Activated T-cell treated with anti-CD3 and anti-CD28 coated beads, Interleukin-2, amount 50 U/mL, for 1 hour (primary cell): ENCODE measurements around the gene ZCCHC8.

Experiments
- DNase-seq: peaks from one replicate; pipeline ENCODE4 v3.0.0-alpha.2; 2020

ZCCHC8 gene

DNA sequence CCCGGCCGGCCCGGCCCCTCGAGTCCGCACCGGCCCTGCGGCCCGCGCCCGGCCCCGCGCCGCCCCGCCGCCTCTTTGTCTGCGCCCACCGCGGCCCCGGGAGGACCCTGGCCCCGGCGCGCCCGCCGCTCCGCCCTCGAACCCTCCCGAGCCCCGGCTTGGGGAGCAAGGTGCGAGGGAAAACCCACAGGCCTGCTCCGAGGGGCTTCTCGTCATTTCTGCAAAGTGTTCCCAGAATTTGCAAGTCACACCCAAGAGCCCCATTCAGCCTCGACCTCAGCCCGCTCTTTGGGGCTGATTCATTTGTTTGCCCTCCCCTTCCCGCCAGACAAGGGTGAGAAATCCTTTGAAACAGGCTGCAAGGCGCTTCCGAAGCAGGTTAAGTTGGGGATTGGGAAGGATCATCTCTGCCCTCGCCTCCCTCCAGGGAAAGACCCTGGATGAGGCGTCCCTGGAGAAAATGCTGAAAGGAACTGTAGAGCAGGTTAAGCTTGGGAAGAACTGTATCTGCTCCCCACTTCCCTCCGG, 77.9 kb downstream of the ZCCHC8 start:
- peak; percentile 53 for DNase-seq

DNA sequence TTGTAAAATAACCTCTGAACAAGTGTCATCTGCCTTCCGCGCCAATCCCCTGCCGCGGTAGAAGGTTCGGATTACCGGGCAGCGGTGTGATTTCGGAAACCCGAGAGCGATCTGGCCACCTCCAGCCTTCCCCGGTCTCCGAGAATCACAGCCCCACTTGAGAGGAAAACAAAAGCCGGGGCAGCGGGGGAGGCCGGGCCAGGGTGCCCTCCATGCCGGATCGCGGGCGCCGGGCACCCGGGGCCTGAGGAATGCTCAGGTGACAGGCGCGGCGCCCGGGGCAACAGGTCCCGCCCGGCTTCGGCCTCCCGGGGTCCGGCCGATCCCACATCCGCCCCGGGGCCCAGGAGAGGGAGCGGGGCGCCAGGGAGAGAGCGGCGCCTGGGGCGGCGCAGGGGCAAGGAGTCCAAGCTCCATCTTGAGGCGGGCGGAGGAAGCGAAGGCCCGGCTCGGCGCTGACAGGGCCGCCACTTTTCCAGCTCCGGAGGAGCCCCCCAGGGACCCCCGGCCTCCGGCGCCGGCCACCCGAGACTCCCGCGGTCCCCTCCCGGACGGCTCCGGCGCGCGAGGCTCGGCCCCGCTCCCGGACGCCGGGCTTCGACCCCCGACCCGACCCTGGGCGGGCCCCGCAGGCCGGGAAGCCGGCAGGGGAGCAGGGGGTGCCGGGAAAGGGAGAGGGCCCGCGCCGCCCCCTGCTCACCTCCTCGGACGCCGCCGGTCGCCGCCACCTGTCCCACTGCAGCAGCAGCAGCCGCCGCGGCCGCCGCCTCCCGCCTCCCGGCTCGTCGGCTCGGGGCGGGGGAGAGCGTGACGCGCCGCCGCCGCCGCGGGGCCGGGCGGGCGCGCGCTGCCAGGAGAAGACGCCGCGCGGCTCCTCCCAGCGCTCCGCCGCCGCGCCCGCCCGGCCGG, 78.7 kb downstream of the ZCCHC8 start, which contains the start of gene CLIP1:
TSS of gene CLIP1 (minus strand) at position 849 of the 909 bp plus-strand sequence. CDS start 42,217 bp downstream, outside the sequence.
- DNase-seq: peak; percentile 71
